A549 treated with GW870086 at 1 μM for 4 hours (cell line): ENCODE data around the gene CCDC83. TPM values are rescaled to one million over a fixed set of nuclear protein-coding genes. Genes with fewer than 3 reads are reported as not detected.

Experiments used
- total RNA-seq: library from RNA; stranded (reverse); fragments of 200-300 nt; extraction: Qiagen RNA extraction; gene quantifications from 5 replicates; pipeline ENCODE4 v1.2.3, GENCODE V29; 2022; ENCODE audit warnings: low read depth

Gene CCDC83
- total RNA-seq = not detected in 5 replicates

DNA sequence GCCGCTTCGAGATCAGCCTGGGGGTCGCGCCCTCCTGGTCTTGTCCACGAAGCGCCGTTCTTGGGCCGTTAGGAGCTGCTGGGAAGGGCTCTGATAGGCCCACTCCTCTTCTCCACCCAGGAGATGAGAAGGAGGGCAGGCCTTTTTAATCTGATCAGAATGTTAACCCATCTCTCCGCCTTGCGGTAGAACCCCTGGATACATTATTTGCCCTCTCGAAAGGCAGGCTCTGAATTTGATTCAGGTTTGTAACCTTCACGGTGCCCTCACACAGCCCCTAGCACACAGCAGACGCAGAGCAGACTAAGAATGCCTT is at the start of gene CCDC83:
CCDC83 (plus strand) TSS at position 43 of the 316 bp plus-strand sequence. CDS start 9,741 bp downstream, outside the sequence.

DNA sequence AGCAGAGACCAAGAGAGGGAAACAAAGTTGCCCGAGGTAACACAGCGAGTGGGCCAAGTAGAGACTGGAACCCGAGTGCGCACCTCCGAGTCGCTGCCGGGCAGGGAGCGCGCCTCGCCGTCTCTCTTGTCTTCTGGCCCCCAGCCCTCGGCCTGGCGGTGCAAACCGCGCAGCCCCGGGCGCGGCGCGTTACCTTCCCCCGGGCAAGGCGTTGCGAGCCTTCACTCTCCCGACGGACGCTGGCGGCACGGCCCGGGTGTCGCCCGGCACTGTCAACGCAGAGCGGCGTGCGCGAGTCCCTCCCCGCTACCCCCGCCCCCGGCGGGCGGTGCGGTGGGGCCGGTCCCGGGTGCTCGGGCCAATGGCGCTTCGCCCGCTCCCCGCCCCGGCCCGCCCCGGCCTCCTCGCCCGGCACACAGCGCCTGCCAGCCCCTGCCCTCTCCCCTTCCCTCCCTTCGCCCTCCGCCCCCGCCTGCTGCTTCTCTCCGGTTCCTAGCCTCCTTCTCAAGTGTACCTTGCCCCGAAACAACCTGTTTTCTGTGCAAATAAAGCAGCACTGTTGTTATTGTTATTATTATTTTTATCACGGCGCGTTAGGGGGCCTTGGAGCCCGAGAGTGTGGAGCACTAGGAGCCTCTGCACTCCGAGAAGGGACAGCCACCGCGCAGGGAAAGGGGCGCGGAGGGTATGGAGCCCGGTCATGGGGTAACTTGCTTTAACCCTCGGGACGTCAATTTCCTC is 44.1 kb upstream of the CCDC83 start, which contains the start of gene SYTL2:
SYTL2 (minus strand) TSS at position 271 of the 741 bp plus-strand sequence. CDS start 53,416 bp downstream, outside the sequence.

Other genes with a start within 250 kb of the CCDC83 start
- 0.28 to 0.30 TPM (median 0.29 TPM) in 4 of 5 replicates, not detected in the other for gene DLG2, start 228.0 kb upstream of the CCDC83 start, total RNA-seq
- 55.8 to 68.0 TPM (median 60.0 TPM) in 5 replicates for gene TMEM126B, start 226.8 kb upstream of the CCDC83 start, total RNA-seq
- gene TMEM126A, start 207.4 kb upstream of the CCDC83 start, total RNA-seq = 54.7 to 62.8 TPM (median 60.2 TPM) in 5 replicates
- gene CREBZF, start 190.3 kb upstream of the CCDC83 start, total RNA-seq = 19.8 to 31.7 TPM (median 26.9 TPM) in 5 replicates
- not detected in 5 replicates for gene CCDC89, start 169.2 kb upstream of the CCDC83 start, total RNA-seq
- 7.6 to 16.6 TPM (median 9.1 TPM) in 5 replicates for gene SYTL2, start 44.2 kb upstream of the CCDC83 start, total RNA-seq
- gene PICALM, start 213.7 kb downstream of the CCDC83 start, total RNA-seq = 62.3 to 87.7 TPM (median 81.9 TPM) in 5 replicates